HepG2 (cell line): ENCODE data around the gene SLC29A2. TPM values are rescaled to one million over a fixed set of nuclear protein-coding genes. Genes with fewer than 3 reads are reported as not detected.
A peak's percentile ranks its signal among the peaks of the same experiment; 100 is the strongest.

ENCODE experiments used
- AKNA ChIP-seq: sonication (generic); formaldehyde crosslinking; IDR thresholded peaks from 2 replicates; pipeline ENCODE4 v1.4.0; 2020; ENCODE audit warnings: missing genetic modification reagents, borderline replicate concordance
- ARHGAP35 ChIP-seq: sonication (generic); formaldehyde crosslinking; IDR thresholded peaks from 2 replicates; pipeline ENCODE4 v1.9.0; 2022; ENCODE audit warnings: mild to moderate bottlenecking, inconsistent platforms, moderate library complexity, missing genetic modification reagents, borderline replicate concordance
- FOXA1 ChIP-seq, 2 experiments: fragments of 450-650 bp in 1 of 2; sonication (generic) in 1 of 2; formaldehyde crosslinking in 1 of 2; IDR thresholded peaks; 2 replicates each; pipeline versions ENCODE4 v1.4.0 to v1.6.1; 2016 to 2020; ENCODE audit warnings: missing genetic modification reagents in 1 of 2
- FOXO4 ChIP-seq: sonication (generic); formaldehyde crosslinking; conservative IDR thresholded peaks from 2 replicates; pipeline ENCODE4 v1.8.1; 2023; ENCODE audit warnings: missing genetic modification reagents
- KAT2B ChIP-seq: fragments of 150-350 bp; IDR thresholded peaks from 2 replicates; pipeline ENCODE4 v1.6.1; 2014; ENCODE audit warnings: low read depth, low read length, borderline replicate concordance
- KMT2A ChIP-seq: sonication (generic); formaldehyde crosslinking; IDR thresholded peaks from 2 replicates; pipeline ENCODE4 v1.4.0; 2020; ENCODE audit warnings: missing genetic modification reagents
- MTF2 ChIP-seq: sonication (generic); formaldehyde crosslinking; IDR thresholded peaks from 2 replicates; pipeline ENCODE4 v1.5.0; 2020; ENCODE audit warnings: missing genetic modification reagents, borderline replicate concordance
- PAF1 ChIP-seq: IDR thresholded peaks from 2 replicates; pipeline ENCODE4 v1.6.1; 2016; ENCODE audit warnings: missing genetic modification reagents, missing compliant biosample characterization
- PHF5A ChIP-seq: IDR thresholded peaks from one replicate; pipeline ENCODE4 v1.6.1; 2018; ENCODE audit warnings: low read depth, missing genetic modification reagents; ENCODE audit not compliant: unreplicated experiment
- RBM39 ChIP-seq: fragments of 200-400 bp; formaldehyde crosslinking; IDR thresholded peaks from one replicate; pipeline ENCODE4 v1.6.1; 2018; ENCODE audit warnings: antibody characterized with exemption, mild to moderate bottlenecking, low read depth, low read length; ENCODE audit not compliant: poor library complexity, severe bottlenecking
- ZBTB20 ChIP-seq: sonication (generic); formaldehyde crosslinking; IDR thresholded peaks from 2 replicates; pipeline ENCODE4 v1.8.1; 2023; ENCODE audit warnings: missing genetic modification reagents, low read depth, mild to moderate bottlenecking, borderline replicate concordance
- ZFP90 ChIP-seq: sonication (generic); formaldehyde crosslinking; IDR thresholded peaks from 2 replicates; pipeline ENCODE4 v1.8.0; 2022; ENCODE audit warnings: missing genetic modification reagents, mild to moderate bottlenecking, inconsistent platforms, borderline replicate concordance
- ZIK1 ChIP-seq: sonication (generic); formaldehyde crosslinking; IDR thresholded peaks from 2 replicates; pipeline ENCODE4 v1.5.0; 2020; ENCODE audit warnings: mild to moderate bottlenecking, low read depth, missing genetic modification reagents, borderline replicate concordance
- ZNF101 ChIP-seq: sonication (generic); formaldehyde crosslinking; IDR thresholded peaks from 2 replicates; pipeline ENCODE4 v1.4.0; 2020; ENCODE audit warnings: mild to moderate bottlenecking, low read depth, missing genetic modification reagents, borderline replicate concordance
- ZNF138 ChIP-seq: sonication (generic); formaldehyde crosslinking; IDR thresholded peaks from 2 replicates; pipeline ENCODE4 v1.5.0; 2020; ENCODE audit warnings: mild to moderate bottlenecking, low read depth, missing genetic modification reagents
- ZNF333 ChIP-seq: sonication (generic); formaldehyde crosslinking; IDR thresholded peaks from 2 replicates; pipeline ENCODE4 v1.4.0; 2020; ENCODE audit warnings: mild to moderate bottlenecking, missing genetic modification reagents, borderline replicate concordance
- ZNF362 ChIP-seq: sonication (generic); formaldehyde crosslinking; IDR thresholded peaks from 2 replicates; pipeline ENCODE4 v1.4.0; 2020; ENCODE audit warnings: missing genetic modification reagents, mild to moderate bottlenecking, borderline replicate concordance
- ZNF557 ChIP-seq: sonication (generic); formaldehyde crosslinking; IDR thresholded peaks from 2 replicates; pipeline ENCODE4 v1.4.0; 2020; ENCODE audit warnings: missing genetic modification reagents
- ZNF589 ChIP-seq: sonication (generic); formaldehyde crosslinking; conservative IDR thresholded peaks from 2 replicates; pipeline ENCODE4 v1.8.0; 2022; ENCODE audit warnings: mild to moderate bottlenecking, moderate library complexity, missing genetic modification reagents
- ZNF720 ChIP-seq: sonication (generic); formaldehyde crosslinking; IDR thresholded peaks from 2 replicates; pipeline ENCODE4 v1.4.0; 2020; ENCODE audit warnings: missing genetic modification reagents
- polyA plus RNA-seq, 8 experiments: library from polyadenylated mRNA; depleted of rRNA in 3 of 8; stranded (reverse) in 7 of 8; unstranded in 1 of 8; fragments of >200 nt; fragmentation: Illumina TruSeq in 4 of 8; extraction: Trizol in 4 of 8; gene quantifications; 2 replicates each; pipeline versions ENCODE4 v1.2.1 to v1.2.3, GENCODE V29; 2011 to 2016; ENCODE audit warnings: low read depth in 4 of 8, missing spikeins in 1 of 8, mixed read lengths in 1 of 8; ENCODE audit not compliant: insufficient read depth in 1 of 8
- total RNA-seq, 5 experiments: library from RNA; depleted of rRNA; stranded (reverse); fragments of >200 nt; fragmentation: Illumina TruSeq; extraction: Trizol; gene quantifications; 2 replicates each; pipeline ENCODE4 v1.2.3, GENCODE V29; 2016; ENCODE audit warnings: low read depth in 1 of 5

SLC29A2 gene
- total and polyA plus RNA-seq, 2 of the 13 experiments (the other 11 are each of a cell fraction or from before 2014, with no cell fraction given), result 0.63 to 0.66 TPM

- TF ChIP-seq ARHGAP35, result no peak
- 0 out of 2 replicates have a peak, but pooled peaks have one; percentile 64 for TF ChIP-seq ZNF138 (CRISPR knock-in tag)
- TF ChIP-seq ZNF720 (CRISPR knock-in tag), result no peak
- peak; percentile 92 for TF ChIP-seq ZNF557
- TF ChIP-seq AKNA (CRISPR knock-in tag), result peak; percentile 87
- TF ChIP-seq KMT2A (CRISPR knock-in tag), result no peak
- peak; percentile 86 for TF ChIP-seq ZNF589 (CRISPR knock-in tag)
- no peak for TF ChIP-seq RBM39
- TF ChIP-seq ZIK1, result peak; percentile 68; the same call in 1 of the 2 replicates
- no peak for TF ChIP-seq MTF2 (CRISPR knock-in tag)
- no peak for TF ChIP-seq ZNF101 (CRISPR knock-in tag)
- TF ChIP-seq ZBTB20, result peak; percentile 77; the same call in 1 of the 2 replicates
- no peak for TF ChIP-seq ZNF362 (CRISPR knock-in tag)
- TF ChIP-seq PAF1, result no peak
- TF ChIP-seq PHF5A, result no peak
- peak; percentile 54; the same call in 1 of the 2 replicates for TF ChIP-seq ZFP90 (CRISPR knock-in tag)
- TF ChIP-seq KAT2B, result no peak
- no peak for TF ChIP-seq ZNF333 (CRISPR knock-in tag)
- TF ChIP-seq FOXA1 (IDR thresholded peaks at IDR 0.05), result no peak
- TF ChIP-seq FOXA1 (CRISPR knock-in tag; IDR thresholded peaks at IDR 0.05), result no peak
- no peak for TF ChIP-seq FOXO4
Observed at GRCh38 chr11:66418168-66418985, 46.8 kb upstream of the SLC29A2 start (continued).
